Measurements from ENCODE around the gene SPON1.

DNA sequence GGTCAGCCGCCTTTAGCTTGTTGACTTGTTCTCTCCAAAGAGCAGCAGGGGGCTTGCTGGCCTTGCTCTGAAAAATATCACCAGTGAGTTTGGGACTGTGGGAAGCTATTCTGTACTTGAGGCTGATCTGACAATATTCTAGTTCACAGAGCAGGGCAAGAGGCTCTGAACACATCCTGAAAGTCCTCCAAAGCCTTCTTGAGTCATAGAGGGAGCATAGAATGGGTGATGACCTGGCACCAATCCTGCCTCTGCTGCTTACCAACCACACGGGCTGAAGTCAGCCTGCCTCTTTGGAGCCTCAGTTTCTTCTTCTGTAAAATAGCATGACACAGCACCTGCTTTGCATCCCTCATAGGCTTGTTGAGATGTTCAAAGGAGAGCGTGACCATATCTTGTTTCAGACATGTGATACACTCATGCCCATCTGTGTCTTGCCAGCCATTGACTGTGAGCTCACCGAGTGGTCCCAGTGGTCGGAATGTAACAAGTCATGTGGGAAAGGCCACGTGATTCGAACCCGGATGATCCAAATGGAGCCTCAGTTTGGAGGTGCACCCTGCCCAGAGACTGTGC, 299.8 kb downstream of the SPON1 start:
- TF ChIP-seq, protein P1, sequence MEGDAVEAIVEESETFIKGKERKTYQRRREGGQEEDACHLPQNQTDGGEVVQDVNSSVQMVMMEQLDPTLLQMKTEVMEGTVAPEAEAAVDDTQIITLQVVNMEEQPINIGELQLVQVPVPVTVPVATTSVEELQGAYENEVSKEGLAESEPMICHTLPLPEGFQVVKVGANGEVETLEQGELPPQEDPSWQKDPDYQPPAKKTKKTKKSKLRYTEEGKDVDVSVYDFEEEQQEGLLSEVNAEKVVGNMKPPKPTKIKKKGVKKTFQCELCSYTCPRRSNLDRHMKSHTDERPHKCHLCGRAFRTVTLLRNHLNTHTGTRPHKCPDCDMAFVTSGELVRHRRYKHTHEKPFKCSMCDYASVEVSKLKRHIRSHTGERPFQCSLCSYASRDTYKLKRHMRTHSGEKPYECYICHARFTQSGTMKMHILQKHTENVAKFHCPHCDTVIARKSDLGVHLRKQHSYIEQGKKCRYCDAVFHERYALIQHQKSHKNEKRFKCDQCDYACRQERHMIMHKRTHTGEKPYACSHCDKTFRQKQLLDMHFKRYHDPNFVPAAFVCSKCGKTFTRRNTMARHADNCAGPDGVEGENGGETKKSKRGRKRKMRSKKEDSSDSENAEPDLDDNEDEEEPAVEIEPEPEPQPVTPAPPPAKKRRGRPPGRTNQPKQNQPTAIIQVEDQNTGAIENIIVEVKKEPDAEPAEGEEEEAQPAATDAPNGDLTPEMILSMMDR (conservative IDR thresholded peaks at IDR 0.05; ENCODE audit: low read depth, low read length), result no peak
- no peak for TF ChIP-seq EZH2phosphoT487 (IDR thresholded peaks at IDR 0.05; ENCODE audit: borderline replicate concordance, low read length)
- TF ChIP-seq EZH2 (IDR thresholded peaks at IDR 0.05; ENCODE audit: low read length, unreplicated experiment), result no peak
